ENCODE results near the gene WNT3A. TPM values are rescaled to one million over a fixed set of nuclear protein-coding genes. Genes with fewer than 3 reads are reported as not detected.

The WNT3A gene
- total and polyA plus RNA-seq, 2 of the 4 experiments (the other 2 are of a cell fraction): not detected

DNA sequence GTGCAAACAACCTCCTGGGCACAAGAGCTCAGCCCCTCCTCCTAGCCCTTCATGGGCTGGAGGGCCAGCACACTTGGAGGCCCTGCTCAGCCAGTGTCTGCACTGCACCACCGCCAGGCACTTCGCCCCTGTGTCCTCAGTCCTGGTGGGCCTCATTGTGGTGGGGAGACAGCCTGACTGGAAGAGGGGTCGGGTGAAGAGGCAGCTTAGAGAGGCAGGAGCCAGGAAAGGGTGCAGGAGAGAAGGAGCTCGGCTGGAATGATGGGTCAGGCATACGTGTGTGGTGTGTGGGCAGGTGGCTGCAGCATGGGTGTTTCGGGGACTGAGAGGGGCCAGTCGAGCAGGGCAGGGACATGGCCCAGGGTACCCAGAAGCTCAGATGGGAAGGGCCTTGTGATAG lies 4.1 kb downstream of the WNT3A start:
- Histone ChIP-seq H4K5ac (ENCODE audit: low read depth, low read length) (no peak overlapping the region), H3K56ac (ENCODE audit: extremely low read depth, insufficient read depth, low read length) (no peak overlapping the region), H3K9me1 (ENCODE audit: insufficient read depth, low read length) (peaks cover 4% of the 10 kb centered on the region; the same call in 1 of the 2 replicates), H3K9me3 (ENCODE audit: control insufficient read depth, insufficient read depth, low read length) (no peaks in the 10 kb centered on the region), H3K4me1 (ENCODE audit: control insufficient read depth, insufficient read depth, low read length) (peaks cover 5% of the 10 kb centered on the region), H2AK9ac (replicated peaks; ENCODE audit: low read depth, low read length, poor library complexity) (no peak overlapping the region), H3K18ac (ENCODE audit: low read depth, low read length) (no peak overlapping the region), H2BK15ac (ENCODE audit: low read depth, low read length) (no peak overlapping the region), H3K4me3 (ENCODE audit: insufficient read depth, low read depth, low read length) (no peak overlapping the region), H2AFZ (replicated peaks; ENCODE audit: low read length, poor library complexity) (no peak overlapping the region), H3K14ac (replicated peaks; ENCODE audit: low read depth, low read length) (no peak overlapping the region), H2BK20ac (ENCODE audit: low read depth, low read length) (no peak overlapping the region), H3K9ac (ENCODE audit: low read depth, low read length) (no peak overlapping the region), H2BK5ac (ENCODE audit: low read depth, low read length, poor library complexity, severe bottlenecking) (no peak overlapping the region), H3K23ac (ENCODE audit: low read depth, low read length) (no peak overlapping the region), H3K4ac (ENCODE audit: low read depth, low read length) (no peak overlapping the region), H4K8ac (ENCODE audit: low read depth in 2 of 2, low read length in 2 of 2) (no peak overlapping the region), H4K20me1 (ENCODE audit: insufficient read depth, low read length) (no peaks in the 10 kb centered on the region; the same call in 1 of the 2 replicates), H2BK120ac (ENCODE audit: low read depth, low read length) (no peak overlapping the region), H3K79me1 (ENCODE audit: low read depth in 1 of 2, low read length in 2 of 2) (no peaks in the 10 kb centered on the region), H4K91ac (ENCODE audit: insufficient read depth, low read depth, low read length) (no peak overlapping the region), H3K4me2 (ENCODE audit: low read depth, low read length) (no peak overlapping the region), H2AK5ac (ENCODE audit: low read depth, low read length) (no peak overlapping the region), H3K27me3 (ENCODE audit: control insufficient read depth, insufficient read depth, low read length) (peaks cover 56% of the 10 kb centered on the region), H3K36me3 (ENCODE audit: control insufficient read depth, insufficient read depth, low read length) (no peaks in the 10 kb centered on the region), H3K27ac (ENCODE audit: insufficient read depth, low read length) (no peak overlapping the region)
- no CpG with 5 or more reads among the region's 7 CpGs for WGBS, 2 experiments (ENCODE audit: extremely low coverage in 2 of 2, insufficient read length in 1 of 2)
- dilution Hi-C loops (cut with HindIII; ENCODE audit: low sequenced_read_pairs, unreplicated experiment) (no loop called here), intact Hi-C loops (cut with micrococcal nuclease) (no loop called here), in situ Hi-C loops (cut with MboI; ENCODE audit: low sequenced_read_pairs) (no loop called here)
- ChIA-PET CTCF (no interaction called here), POLR2A (ENCODE audit: unreplicated experiment) (no interaction called here)
- TF ChIP-seq, protein P1, sequence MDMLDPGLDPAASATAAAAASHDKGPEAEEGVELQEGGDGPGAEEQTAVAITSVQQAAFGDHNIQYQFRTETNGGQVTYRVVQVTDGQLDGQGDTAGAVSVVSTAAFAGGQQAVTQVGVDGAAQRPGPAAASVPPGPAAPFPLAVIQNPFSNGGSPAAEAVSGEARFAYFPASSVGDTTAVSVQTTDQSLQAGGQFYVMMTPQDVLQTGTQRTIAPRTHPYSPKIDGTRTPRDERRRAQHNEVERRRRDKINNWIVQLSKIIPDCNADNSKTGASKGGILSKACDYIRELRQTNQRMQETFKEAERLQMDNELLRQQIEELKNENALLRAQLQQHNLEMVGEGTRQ (IDR thresholded peaks at IDR 0.05; ENCODE audit: low read depth, low read length): no peak
- TF ChIP-seq CHD1 (IDR thresholded peaks at IDR 0.05; ENCODE audit: low read depth, low read length) (no peak), FOS (IDR thresholded peaks at IDR 0.05; ENCODE audit: low read depth, low read length) (no peak), MXI1 (IDR thresholded peaks at IDR 0.05; ENCODE audit: borderline replicate concordance, low read depth, low read length) (no peak), RFX5 (IDR thresholded peaks at IDR 0.05; ENCODE audit: low read depth, low read length) (no peak), RCOR1 (IDR thresholded peaks at IDR 0.05; ENCODE audit: insufficient replicate concordance, low read length) (no peak), MAZ (IDR thresholded peaks at IDR 0.05; ENCODE audit: borderline replicate concordance, low read depth, low read length) (no peak), NFE2L2 (IDR thresholded peaks at IDR 0.05; ENCODE audit: low read depth, low read length) (no peak), CEBPB (IDR thresholded peaks at IDR 0.05; ENCODE audit: low read depth, low read length) (no peak), POLR2A (IDR thresholded peaks at IDR 0.05; ENCODE audit: low read depth, low read length) (no peak), RAD21 (IDR thresholded peaks at IDR 0.05; ENCODE audit: low read length) (no peak), SMC3 (IDR thresholded peaks at IDR 0.05; ENCODE audit: low read depth, low read length) (no peak), MAFK (IDR thresholded peaks at IDR 0.05; ENCODE audit: low read depth, low read length) (no peak), BHLHE40 (IDR thresholded peaks at IDR 0.05; ENCODE audit: low read depth, low read length) (no peak)
- TF ChIP-seq, protein P2, sequence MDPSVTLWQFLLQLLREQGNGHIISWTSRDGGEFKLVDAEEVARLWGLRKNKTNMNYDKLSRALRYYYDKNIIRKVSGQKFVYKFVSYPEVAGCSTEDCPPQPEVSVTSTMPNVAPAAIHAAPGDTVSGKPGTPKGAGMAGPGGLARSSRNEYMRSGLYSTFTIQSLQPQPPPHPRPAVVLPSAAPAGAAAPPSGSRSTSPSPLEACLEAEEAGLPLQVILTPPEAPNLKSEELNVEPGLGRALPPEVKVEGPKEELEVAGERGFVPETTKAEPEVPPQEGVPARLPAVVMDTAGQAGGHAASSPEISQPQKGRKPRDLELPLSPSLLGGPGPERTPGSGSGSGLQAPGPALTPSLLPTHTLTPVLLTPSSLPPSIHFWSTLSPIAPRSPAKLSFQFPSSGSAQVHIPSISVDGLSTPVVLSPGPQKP (IDR thresholded peaks at IDR 0.05; ENCODE audit: borderline replicate concordance, low read depth, low read length): no peak
- TF ChIP-seq, protein P3, sequence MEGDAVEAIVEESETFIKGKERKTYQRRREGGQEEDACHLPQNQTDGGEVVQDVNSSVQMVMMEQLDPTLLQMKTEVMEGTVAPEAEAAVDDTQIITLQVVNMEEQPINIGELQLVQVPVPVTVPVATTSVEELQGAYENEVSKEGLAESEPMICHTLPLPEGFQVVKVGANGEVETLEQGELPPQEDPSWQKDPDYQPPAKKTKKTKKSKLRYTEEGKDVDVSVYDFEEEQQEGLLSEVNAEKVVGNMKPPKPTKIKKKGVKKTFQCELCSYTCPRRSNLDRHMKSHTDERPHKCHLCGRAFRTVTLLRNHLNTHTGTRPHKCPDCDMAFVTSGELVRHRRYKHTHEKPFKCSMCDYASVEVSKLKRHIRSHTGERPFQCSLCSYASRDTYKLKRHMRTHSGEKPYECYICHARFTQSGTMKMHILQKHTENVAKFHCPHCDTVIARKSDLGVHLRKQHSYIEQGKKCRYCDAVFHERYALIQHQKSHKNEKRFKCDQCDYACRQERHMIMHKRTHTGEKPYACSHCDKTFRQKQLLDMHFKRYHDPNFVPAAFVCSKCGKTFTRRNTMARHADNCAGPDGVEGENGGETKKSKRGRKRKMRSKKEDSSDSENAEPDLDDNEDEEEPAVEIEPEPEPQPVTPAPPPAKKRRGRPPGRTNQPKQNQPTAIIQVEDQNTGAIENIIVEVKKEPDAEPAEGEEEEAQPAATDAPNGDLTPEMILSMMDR (conservative IDR thresholded peaks at IDR 0.05; ENCODE audit: low read depth, low read length): no peak
- ATAC-seq (ENCODE audit: low read depth) (no peak), DNase-seq (no peak)
- no TSS peak for BruUV-seq (replicated peaks)
